GM12892 (cell line): ENCODE measurements around the gene CSH1.
"Not testable (repeated sequence)": the region's sequence is repeated elsewhere in the genome, so short reads cannot be mapped to it uniquely, and the experiment has no call there.

Source experiments
- DNase-seq: peaks from one replicate; pipeline ENCODE4 v3.0.0; 2011; ENCODE audit not compliant: insufficient read length
- FAIRE-seq: peaks from 2 replicates; lab custom pipeline; 2011; peaks lifted over from hg19 to GRCh38; lab: Jason Lieb, UNC
- POLR2A ChIP-seq: IDR thresholded peaks from 2 replicates; pipeline ENCODE4 v1.6.1; 2011; ENCODE audit warnings: low read depth, low read length, control low read depth
- POLR2AphosphoS5 ChIP-seq: IDR thresholded peaks from 2 replicates; pipeline ENCODE4 v1.6.1; 2011; ENCODE audit warnings: low read depth, low read length, control low read depth
- TAF1 ChIP-seq: IDR thresholded peaks from 2 replicates; pipeline ENCODE4 v1.6.1; 2011; ENCODE audit warnings: low read depth, mild to moderate bottlenecking, control low read depth, low read length, borderline replicate concordance

Gene CSH1

GRCh38 chr17:63927464-63928171 lies 31.2 kb upstream of the CSH1 start:
- TF ChIP-seq POLR2A: peak; percentile 23; the same call in 1 of the 2 replicates
- TF ChIP-seq POLR2AphosphoS5: no peak
- peak; percentile 60 for FAIRE-seq
- DNase-seq: no peak

GRCh38 chr17:63926164-63926563 lies 29.8 kb upstream of the CSH1 start:
- TF ChIP-seq TAF1: no peak
- no peak for TF ChIP-seq POLR2A
- TF ChIP-seq POLR2AphosphoS5: no peak
- FAIRE-seq: no peak
- no peak for DNase-seq

- TF ChIP-seq POLR2A (no peak), POLR2AphosphoS5 (no peak), TAF1 (no peak)
- FAIRE-seq (no peak), DNase-seq (no peak)
Observed at GRCh38 chr17:63925615-63926014, 29.2 kb upstream of the CSH1 start.

GRCh38 chr17:63922402-63922801 lies 26.0 kb upstream of the CSH1 start:
- not testable (repeated sequence) for DNase-seq
- FAIRE-seq: peak; percentile 87

- DNase-seq, FAIRE-seq: not testable (repeated sequence)
Observed at GRCh38 chr17:63920779-63921178, 24.4 kb upstream of the CSH1 start.

GRCh38 chr17:63920050-63920449 lies 23.7 kb upstream of the CSH1 start:
- not testable (repeated sequence) for FAIRE-seq, DNase-seq

- TF ChIP-seq TAF1: no peak
- no peak for TF ChIP-seq POLR2AphosphoS5
- TF ChIP-seq POLR2A: no peak
- FAIRE-seq (peak; percentile 67), DNase-seq (peak; percentile 85)
Observed at GRCh38 chr17:63919311-63919723, 22.9 kb upstream of the CSH1 start.

- not testable (repeated sequence) for FAIRE-seq, DNase-seq
Observed at GRCh38 chr17:63918789-63919305, 22.5 kb upstream of the CSH1 start, which contains the start of gene GH1. GH1 (minus strand) TSS chr17:63918839; CDS start chr17:63918776, 63 bp downstream.

GRCh38 chr17:63918305-63918704 lies 21.9 kb upstream of the CSH1 start:
- FAIRE-seq (no peak), DNase-seq (no peak)

GRCh38 chr17:63917646-63918045 lies 21.3 kb upstream of the CSH1 start:
- TF ChIP-seq POLR2AphosphoS5: no peak
- no peak for TF ChIP-seq POLR2A
- TF ChIP-seq TAF1: no peak

More at GRCh38 chr17:63918305-63918704, 21.9 kb upstream of the CSH1 start:
- TF ChIP-seq POLR2A (no peak), POLR2AphosphoS5 (no peak), TAF1 (no peak)

GRCh38 chr17:63917206-63917605 lies 20.8 kb upstream of the CSH1 start:
- not testable (repeated sequence) for FAIRE-seq, DNase-seq

More at GRCh38 chr17:63917646-63918045, 21.3 kb upstream of the CSH1 start:
- no peak for DNase-seq
- no peak for FAIRE-seq

- TF ChIP-seq POLR2AphosphoS5 (no peak), POLR2A (no peak), TAF1 (no peak)
- FAIRE-seq: no peak
- no peak for DNase-seq
Observed at GRCh38 chr17:63916566-63917185, 20.3 kb upstream of the CSH1 start.

- peak; percentile 90 for FAIRE-seq
Observed at GRCh38 chr17:63915753-63916152, 19.4 kb upstream of the CSH1 start.

GRCh38 chr17:63914471-63914870 lies 18.1 kb upstream of the CSH1 start:
- no peak for FAIRE-seq

More at GRCh38 chr17:63915753-63916152, 19.4 kb upstream of the CSH1 start:
- DNase-seq: not testable (repeated sequence)

More at GRCh38 chr17:63914471-63914870, 18.1 kb upstream of the CSH1 start:
- TF ChIP-seq TAF1: no peak
- no peak for TF ChIP-seq POLR2A
- no peak for TF ChIP-seq POLR2AphosphoS5
- DNase-seq: no peak
